Measurements from ENCODE around the gene ZFAND3.

ZFAND3 gene

GRCh38 chr6:37838219-37838921, 18.8 kb downstream of the ZFAND3 start:
- Histone ChIP-seq H3K4me1 (ENCODE audit: low read length) (0 out of 2 replicates have a peak, but pooled peaks cover 5% of the 10 kb centered on the region), H4K20me1 (ENCODE audit: insufficient read depth, low read length) (no peaks in the 10 kb centered on the region), H3K9me3 (replicated peaks; ENCODE audit: insufficient read depth, low read length) (no peaks in the 10 kb centered on the region), H3K4me2 (ENCODE audit: low read depth, low read length) (peak overlapping the region; percentile 24; the same call in 1 of the 2 replicates), H3K27me3 (replicated peaks; ENCODE audit: insufficient read depth, low read length) (no peaks in the 10 kb centered on the region), H3K79me2 (ENCODE audit: low read length) (peaks cover 86% of the 10 kb centered on the region), H3K4me3 (ENCODE audit: low read length) (no peak overlapping the region), H3K27ac (ENCODE audit: low read length) (no peak overlapping the region), H3K36me3 (replicated peaks; ENCODE audit: insufficient read depth, low read length) (no peaks in the 10 kb centered on the region), H3K9ac (ENCODE audit: low read length) (no peak overlapping the region), H3K9me2 (replicated peaks; ENCODE audit: insufficient read depth, low read length) (no peaks in the 10 kb centered on the region), H2AFZ (ENCODE audit: low read length) (no peak overlapping the region), H3F3A (ENCODE audit: insufficient read depth, low read length) (no peaks in the 10 kb centered on the region)
- no peak for DNase-seq
- TF ChIP-seq CTCF (IDR thresholded peaks at IDR 0.05; ENCODE audit: low read length) (no peak), EZH2phosphoT487 (IDR thresholded peaks at IDR 0.05; ENCODE audit: low read length) (no peak), EZH2 (optimal IDR thresholded peaks at IDR 0.05; ENCODE audit: low read depth, low read length) (no peak)

GRCh38 chr6:37840143-37840939, 20.8 kb downstream of the ZFAND3 start:
- H3K9me2 ChIP-seq (replicated peaks; ENCODE audit: insufficient read depth, low read length) = no peaks in the 10 kb centered on the region
- no peaks in the 10 kb centered on the region for H3K27me3 ChIP-seq (replicated peaks; ENCODE audit: insufficient read depth, low read length)
- no peak for TF ChIP-seq EZH2 (optimal IDR thresholded peaks at IDR 0.05; ENCODE audit: low read depth, low read length)
- TF ChIP-seq EZH2phosphoT487 (IDR thresholded peaks at IDR 0.05; ENCODE audit: low read length) = no peak
- no peak for TF ChIP-seq CTCF (IDR thresholded peaks at IDR 0.05; ENCODE audit: low read length)
- no peak overlapping the region for H3K9ac ChIP-seq (ENCODE audit: low read length)
- no peak overlapping the region for H2AFZ ChIP-seq (ENCODE audit: low read length)
- H3K79me2 ChIP-seq (ENCODE audit: low read length) = peaks cover 85% of the 10 kb centered on the region
- no peaks in the 10 kb centered on the region for H3F3A ChIP-seq (ENCODE audit: insufficient read depth, low read length)
- H3K4me3 ChIP-seq (ENCODE audit: low read length) = no peak overlapping the region
- H3K4me1 ChIP-seq (ENCODE audit: low read length) = 0 out of 2 replicates have a peak, but pooled peaks cover 5% of the 10 kb centered on the region
- no peaks in the 10 kb centered on the region for H3K9me3 ChIP-seq (replicated peaks; ENCODE audit: insufficient read depth, low read length)
- H3K4me2 ChIP-seq (ENCODE audit: low read depth, low read length) = no peak overlapping the region
- no peak overlapping the region for H3K27ac ChIP-seq (ENCODE audit: low read length)
- H3K36me3 ChIP-seq (replicated peaks; ENCODE audit: insufficient read depth, low read length) = no peaks in the 10 kb centered on the region
- H4K20me1 ChIP-seq (ENCODE audit: insufficient read depth, low read length) = no peaks in the 10 kb centered on the region
- no peak for DNase-seq

DNA sequence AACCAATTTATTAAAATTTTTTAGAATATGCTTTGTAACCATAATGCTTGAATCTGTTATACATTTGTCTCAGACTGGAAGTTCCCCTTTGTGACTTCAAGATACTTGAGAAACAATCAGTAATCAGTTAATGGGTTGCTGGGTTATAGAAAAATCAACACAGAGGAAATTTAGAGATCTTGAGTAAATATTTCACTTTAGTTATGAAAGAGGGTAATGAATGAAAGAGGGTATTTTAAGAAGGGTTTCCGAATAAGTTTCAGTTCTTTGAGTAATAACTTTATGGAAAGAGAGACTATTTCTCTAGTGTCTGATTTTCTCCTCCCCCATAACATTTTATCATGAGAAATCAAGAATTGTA, 21.4 kb downstream of the ZFAND3 start:
- no peaks in the 10 kb centered on the region for H3K9me3 ChIP-seq (replicated peaks; ENCODE audit: insufficient read depth, low read length)
- H4K20me1 ChIP-seq (ENCODE audit: insufficient read depth, low read length) = no peaks in the 10 kb centered on the region
- no peak for DNase-seq
- H3K4me2 ChIP-seq (ENCODE audit: low read depth, low read length) = no peak overlapping the region
- H3K79me2 ChIP-seq (ENCODE audit: low read length) = peaks cover 85% of the 10 kb centered on the region
- no peak overlapping the region for H3K27ac ChIP-seq (ENCODE audit: low read length)
- TF ChIP-seq EZH2phosphoT487 (IDR thresholded peaks at IDR 0.05; ENCODE audit: low read length) = no peak
- TF ChIP-seq CTCF (IDR thresholded peaks at IDR 0.05; ENCODE audit: low read length) = no peak
- TF ChIP-seq EZH2 (optimal IDR thresholded peaks at IDR 0.05; ENCODE audit: low read depth, low read length) = no peak
- no peaks in the 10 kb centered on the region for H3F3A ChIP-seq (ENCODE audit: insufficient read depth, low read length)
- no peak overlapping the region for H3K4me3 ChIP-seq (ENCODE audit: low read length)
- no peaks in the 10 kb centered on the region for H3K27me3 ChIP-seq (replicated peaks; ENCODE audit: insufficient read depth, low read length)
- H3K36me3 ChIP-seq (replicated peaks; ENCODE audit: insufficient read depth, low read length) = no peaks in the 10 kb centered on the region
- H3K4me1 ChIP-seq (ENCODE audit: low read length) = 0 out of 2 replicates have a peak, but pooled peaks cover 5% of the 10 kb centered on the region
- no peak overlapping the region for H3K9ac ChIP-seq (ENCODE audit: low read length)
- no peak overlapping the region for H2AFZ ChIP-seq (ENCODE audit: low read length)
- H3K9me2 ChIP-seq (replicated peaks; ENCODE audit: insufficient read depth, low read length) = no peaks in the 10 kb centered on the region
